Activated naive CD8-positive, alpha-beta T cell (primary cell): ENCODE measurements around the gene LOXHD1.

Experiments used
- H3K27ac Mint-ChIP-seq: one replicate; pipeline ENCODE4 v1.8.0; 2021; ENCODE audit warnings: mixed read lengths
- H3K27me3 Mint-ChIP-seq: one replicate; pipeline ENCODE4 v1.8.0; 2021; ENCODE audit warnings: mixed read lengths
- H3K36me3 Mint-ChIP-seq: one replicate; pipeline ENCODE4 v1.8.0; 2021; ENCODE audit warnings: mixed read lengths
- H3K4me1 Mint-ChIP-seq: one replicate; pipeline ENCODE4 v1.8.0; 2021; ENCODE audit warnings: low read depth, mixed read lengths
- H3K4me3 Mint-ChIP-seq: one replicate; pipeline ENCODE4 v1.8.0; 2021; ENCODE audit warnings: mild to moderate bottlenecking, mixed read lengths
- H3K9me3 Mint-ChIP-seq: one replicate; pipeline ENCODE4 v1.8.0; 2021; ENCODE audit warnings: low read depth, mixed read lengths

Gene LOXHD1

DNA sequence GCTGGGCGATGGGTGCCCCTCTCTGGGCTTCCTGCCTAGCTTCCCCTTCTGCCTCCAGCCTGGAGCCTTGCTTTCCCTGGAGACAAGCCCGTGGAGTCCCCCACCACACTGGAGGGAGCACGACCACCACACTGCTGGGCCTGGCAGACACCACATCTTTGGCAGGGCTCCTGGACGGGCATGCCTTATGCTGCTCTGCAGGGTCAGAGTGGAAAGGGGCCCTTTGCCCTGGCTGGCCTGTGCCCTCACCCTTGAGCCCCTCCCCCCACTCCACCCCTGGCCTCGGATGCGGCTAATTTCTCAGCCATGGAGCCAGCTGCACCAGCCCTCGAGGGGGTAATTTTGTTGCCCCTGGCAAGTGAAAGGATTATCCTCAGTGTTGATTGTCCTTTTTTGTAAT is 194.5 kb downstream of the LOXHD1 start:
- Mint-ChIP-seq H3K36me3 (no peaks in the 10 kb centered on the region), H3K4me3 (no peak overlapping the region), H3K27me3 (no peaks in the 10 kb centered on the region), H3K9me3 (no peaks in the 10 kb centered on the region), H3K27ac (no peak overlapping the region), H3K4me1 (no peaks in the 10 kb centered on the region)

- no peaks in the 10 kb centered on the region for H3K4me1 Mint-ChIP-seq
- no peak overlapping the region for H3K27ac Mint-ChIP-seq
- H3K27me3 Mint-ChIP-seq: no peaks in the 10 kb centered on the region
- H3K36me3 Mint-ChIP-seq: no peaks in the 10 kb centered on the region
- no peak overlapping the region for H3K4me3 Mint-ChIP-seq
- H3K9me3 Mint-ChIP-seq: no peaks in the 10 kb centered on the region
Measured at GRCh38 chr18:46461993-46462392, 195.0 kb downstream of the LOXHD1 start.

- Mint-ChIP-seq H3K27ac (no peak overlapping the region), H3K4me3 (no peak overlapping the region), H3K27me3 (no peaks in the 10 kb centered on the region), H3K9me3 (no peaks in the 10 kb centered on the region), H3K36me3 (no peaks in the 10 kb centered on the region), H3K4me1 (no peaks in the 10 kb centered on the region)
Measured at GRCh38 chr18:46460754-46461153, 196.3 kb downstream of the LOXHD1 start.

DNA sequence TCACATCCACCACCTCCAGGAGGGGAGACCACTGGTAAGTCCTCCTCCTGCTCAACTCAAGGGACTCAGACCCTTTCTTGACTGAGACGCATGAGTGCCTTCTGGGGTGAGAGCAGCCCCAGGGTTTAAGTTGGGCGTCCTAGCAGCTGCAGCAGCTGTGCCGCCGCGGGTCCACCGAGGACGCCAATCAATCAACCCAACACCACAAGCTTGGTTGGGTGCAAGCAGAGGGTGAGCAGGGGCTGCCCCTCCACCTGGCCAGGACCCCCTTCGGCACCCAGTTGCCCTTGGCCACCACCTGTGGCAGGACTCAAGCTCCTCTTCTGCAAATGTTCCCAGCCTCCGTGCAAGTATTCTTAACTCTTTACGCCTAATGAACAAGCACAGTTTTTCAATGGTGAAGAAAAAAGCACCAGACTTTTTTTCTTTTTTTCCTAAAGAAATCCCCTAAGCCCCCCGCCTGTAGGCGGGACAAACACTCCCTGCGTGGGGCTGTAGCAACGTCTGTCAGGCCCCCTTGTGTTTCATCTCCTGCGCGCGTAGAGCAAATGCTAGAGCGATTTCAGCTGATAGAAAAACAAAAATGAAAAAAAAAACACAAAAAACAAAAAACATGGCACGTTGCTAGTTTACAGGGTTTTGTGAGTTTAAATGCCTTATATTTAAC is 197.1 kb downstream of the LOXHD1 start:
- Mint-ChIP-seq H3K27ac (no peak overlapping the region), H3K27me3 (no peaks in the 10 kb centered on the region), H3K4me3 (no peak overlapping the region), H3K9me3 (no peaks in the 10 kb centered on the region), H3K4me1 (no peaks in the 10 kb centered on the region), H3K36me3 (no peaks in the 10 kb centered on the region)

GRCh38 chr18:46458472-46458871 is 198.5 kb downstream of the LOXHD1 start:
- no peak overlapping the region for H3K4me3 Mint-ChIP-seq
- H3K36me3 Mint-ChIP-seq: no peaks in the 10 kb centered on the region
- no peaks in the 10 kb centered on the region for H3K9me3 Mint-ChIP-seq
- H3K27ac Mint-ChIP-seq: no peak overlapping the region
- H3K27me3 Mint-ChIP-seq: no peaks in the 10 kb centered on the region
- no peaks in the 10 kb centered on the region for H3K4me1 Mint-ChIP-seq

- Mint-ChIP-seq H3K36me3 (no peaks in the 10 kb centered on the region), H3K27me3 (no peaks in the 10 kb centered on the region), H3K27ac (no peak overlapping the region), H3K4me1 (no peaks in the 10 kb centered on the region), H3K9me3 (no peaks in the 10 kb centered on the region), H3K4me3 (no peak overlapping the region)
Measured at GRCh38 chr18:46456691-46457090, 200.3 kb downstream of the LOXHD1 start.

DNA sequence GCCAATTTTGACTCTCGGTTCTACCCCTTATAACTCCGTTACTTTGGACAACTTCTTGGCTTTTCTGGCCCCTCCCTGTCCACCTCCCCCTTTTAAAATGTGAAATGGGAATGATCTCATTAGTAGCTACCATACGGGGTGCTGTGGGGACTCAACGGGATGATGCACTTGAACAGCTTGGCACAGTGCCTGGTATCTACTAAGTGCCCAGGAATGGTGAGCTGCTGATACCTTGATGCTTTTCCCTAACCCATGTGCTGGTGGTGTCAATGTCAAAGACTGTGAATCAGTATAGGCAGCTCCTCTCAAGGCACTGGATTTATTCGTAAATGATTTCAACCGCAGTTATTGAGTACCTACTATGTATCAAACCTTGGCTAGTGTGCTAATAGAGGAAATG is 204.2 kb downstream of the LOXHD1 start:
- H3K4me1 Mint-ChIP-seq: no peaks in the 10 kb centered on the region

GRCh38 chr18:46449499-46449898 is 207.5 kb downstream of the LOXHD1 start:
- H3K27me3 Mint-ChIP-seq: peaks cover 2% of the 10 kb centered on the region
- no peak overlapping the region for H3K27ac Mint-ChIP-seq
- peaks cover 4% of the 10 kb centered on the region for H3K36me3 Mint-ChIP-seq
- H3K4me3 Mint-ChIP-seq: no peak overlapping the region
- peaks cover 10% of the 10 kb centered on the region for H3K9me3 Mint-ChIP-seq
- no peaks in the 10 kb centered on the region for H3K4me1 Mint-ChIP-seq

More for the DNA sequence above, 204.2 kb downstream of the LOXHD1 start:
- Mint-ChIP-seq H3K4me3 (no peak overlapping the region), H3K27me3 (peaks cover 2% of the 10 kb centered on the region), H3K9me3 (no peaks in the 10 kb centered on the region), H3K36me3 (peaks cover 4% of the 10 kb centered on the region), H3K27ac (no peak overlapping the region)

DNA sequence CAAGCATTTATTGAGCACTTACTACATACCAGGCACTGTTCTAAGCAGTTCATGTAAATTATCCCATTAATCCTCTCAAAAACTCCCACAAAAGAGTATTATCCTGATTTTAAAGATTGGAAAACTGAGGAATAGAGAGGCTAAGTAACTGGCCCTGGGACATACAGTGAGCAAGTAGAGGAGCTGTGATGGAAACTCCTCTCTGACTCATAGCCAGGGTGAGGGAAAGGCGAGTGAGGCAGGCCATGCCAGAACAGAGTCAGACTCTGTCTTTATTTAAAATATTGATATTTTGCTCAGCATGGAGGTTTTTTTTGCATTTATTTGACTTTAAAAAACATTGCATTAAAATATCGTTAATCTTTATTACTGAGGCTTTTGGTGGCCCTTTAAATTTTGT is 208.0 kb downstream of the LOXHD1 start:
- peaks cover 10% of the 10 kb centered on the region for H3K9me3 Mint-ChIP-seq
- peaks cover 2% of the 10 kb centered on the region for H3K27me3 Mint-ChIP-seq
- no peak overlapping the region for H3K27ac Mint-ChIP-seq
- H3K4me3 Mint-ChIP-seq: no peak overlapping the region
- H3K4me1 Mint-ChIP-seq: no peaks in the 10 kb centered on the region
- peaks cover 4% of the 10 kb centered on the region for H3K36me3 Mint-ChIP-seq

DNA sequence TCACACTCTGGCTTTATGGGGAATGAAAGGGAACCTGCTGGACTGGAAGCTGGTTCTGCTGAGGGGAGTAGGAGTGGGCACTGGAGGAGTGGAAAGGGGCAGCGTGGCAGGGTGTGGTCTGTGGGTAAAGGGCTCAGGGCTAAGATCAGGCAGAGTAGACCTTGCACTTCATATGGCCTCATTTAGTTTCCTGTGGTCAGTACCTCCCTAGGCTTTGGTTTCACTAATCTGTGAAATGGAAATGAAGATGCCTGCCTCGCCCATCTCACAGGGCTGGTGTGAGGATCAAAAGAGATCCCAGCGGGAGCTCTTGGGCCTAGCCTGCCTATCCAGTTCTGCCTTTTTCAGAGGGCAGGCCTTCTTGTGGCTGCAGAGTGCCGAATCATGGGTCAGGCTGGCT is 208.7 kb downstream of the LOXHD1 start:
- Mint-ChIP-seq H3K36me3 (peaks cover 4% of the 10 kb centered on the region), H3K27ac (no peak overlapping the region), H3K4me3 (no peak overlapping the region), H3K27me3 (peaks cover 2% of the 10 kb centered on the region), H3K4me1 (no peaks in the 10 kb centered on the region), H3K9me3 (peaks cover 10% of the 10 kb centered on the region)

DNA sequence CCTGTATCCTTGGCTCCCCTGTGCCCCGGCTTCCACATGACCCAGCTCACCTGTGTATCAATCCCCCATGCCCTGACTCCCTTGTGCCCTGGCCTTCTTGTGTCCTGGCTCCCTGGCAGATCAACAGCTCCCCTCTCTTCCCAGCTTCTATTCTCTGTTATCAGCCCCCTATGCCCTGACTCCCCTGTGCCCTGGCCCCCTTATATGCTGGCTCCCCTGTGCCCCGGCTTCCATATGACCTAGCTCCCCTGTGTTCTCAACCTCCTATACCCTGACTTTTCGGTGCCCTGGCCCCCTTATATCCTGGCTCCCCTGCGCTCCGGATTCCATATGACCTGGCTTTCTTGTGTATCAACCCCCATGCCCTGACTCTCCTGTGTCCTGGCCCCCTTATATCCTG is 209.2 kb downstream of the LOXHD1 start:
- Mint-ChIP-seq H3K9me3 (peaks cover 10% of the 10 kb centered on the region), H3K27ac (no peak overlapping the region), H3K27me3 (peaks cover 2% of the 10 kb centered on the region), H3K4me3 (no peak overlapping the region), H3K4me1 (no peaks in the 10 kb centered on the region), H3K36me3 (peaks cover 4% of the 10 kb centered on the region)

GRCh38 chr18:46447323-46447722 is 209.7 kb downstream of the LOXHD1 start:
- H3K27me3 Mint-ChIP-seq: peaks cover 2% of the 10 kb centered on the region
- peaks cover 10% of the 10 kb centered on the region for H3K9me3 Mint-ChIP-seq
- no peak overlapping the region for H3K27ac Mint-ChIP-seq
- H3K4me3 Mint-ChIP-seq: no peak overlapping the region
- H3K36me3 Mint-ChIP-seq: peaks cover 4% of the 10 kb centered on the region
- H3K4me1 Mint-ChIP-seq: no peaks in the 10 kb centered on the region

DNA sequence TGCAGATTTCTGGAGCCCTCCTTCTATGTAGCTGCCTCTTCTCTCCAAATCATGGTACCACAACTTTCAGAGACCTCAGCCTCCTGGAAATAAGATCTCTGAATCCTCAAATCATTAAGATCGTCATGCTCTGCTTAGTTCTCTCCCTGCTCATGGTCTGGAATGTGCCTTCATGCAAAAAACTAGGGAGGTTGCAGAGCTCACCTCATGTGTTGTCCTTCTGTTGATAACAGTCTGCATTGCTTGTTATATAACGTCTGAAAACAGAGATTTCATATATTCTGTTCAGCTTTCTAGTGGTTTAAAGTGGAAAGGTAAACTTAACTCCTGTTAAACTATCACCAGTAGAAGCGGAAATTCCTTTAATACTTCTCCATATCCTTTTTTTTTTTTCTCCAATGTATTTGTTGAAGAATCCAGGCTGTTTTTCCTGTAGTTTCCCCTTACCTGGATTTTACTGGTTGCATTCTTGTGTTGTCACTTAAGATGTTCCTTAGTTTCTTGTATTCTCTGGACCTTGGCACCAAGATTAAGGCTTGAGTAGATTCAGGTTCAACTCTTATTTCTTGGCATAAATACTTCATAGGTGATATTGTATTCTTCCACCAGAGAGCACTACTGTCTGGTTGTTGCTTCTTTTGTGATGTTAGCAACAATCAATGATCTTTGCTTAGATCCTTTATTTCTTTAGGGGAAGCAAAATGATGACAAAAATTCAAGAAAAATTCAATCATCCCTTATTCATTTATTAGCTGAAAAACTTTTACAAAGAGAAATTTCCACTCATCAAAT is 211.3 kb downstream of the LOXHD1 start:
- H3K9me3 Mint-ChIP-seq: peaks cover 10% of the 10 kb centered on the region
- H3K4me3 Mint-ChIP-seq: no peak overlapping the region
- no peaks in the 10 kb centered on the region for H3K4me1 Mint-ChIP-seq
- H3K36me3 Mint-ChIP-seq: peaks cover under 1% of the 10 kb centered on the region
- peaks cover 2% of the 10 kb centered on the region for H3K27me3 Mint-ChIP-seq
- no peak overlapping the region for H3K27ac Mint-ChIP-seq

DNA sequence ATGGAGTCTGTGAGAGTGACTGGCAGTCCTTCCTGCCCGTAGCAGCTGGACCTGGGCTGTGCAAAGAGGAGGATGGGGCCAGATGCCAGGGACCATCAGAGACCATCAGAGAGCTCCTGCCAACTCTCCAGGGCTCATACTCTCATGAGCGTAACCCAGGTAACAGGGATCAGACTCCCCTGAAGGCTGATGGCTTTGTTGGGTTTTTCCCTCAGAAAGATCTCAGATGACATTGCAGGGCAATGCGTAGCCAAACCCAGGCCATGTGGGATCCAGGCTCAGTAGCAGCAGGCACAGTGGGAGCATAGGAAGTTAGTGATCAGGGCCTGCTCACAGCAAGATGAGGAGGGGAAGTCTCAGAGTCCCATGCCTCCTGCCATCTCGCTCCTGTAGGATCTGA is 218.0 kb downstream of the LOXHD1 start:
- Mint-ChIP-seq H3K27ac (no peak overlapping the region), H3K27me3 (no peaks in the 10 kb centered on the region), H3K9me3 (no peaks in the 10 kb centered on the region), H3K36me3 (no peaks in the 10 kb centered on the region), H3K4me1 (no peaks in the 10 kb centered on the region), H3K4me3 (no peak overlapping the region)

DNA sequence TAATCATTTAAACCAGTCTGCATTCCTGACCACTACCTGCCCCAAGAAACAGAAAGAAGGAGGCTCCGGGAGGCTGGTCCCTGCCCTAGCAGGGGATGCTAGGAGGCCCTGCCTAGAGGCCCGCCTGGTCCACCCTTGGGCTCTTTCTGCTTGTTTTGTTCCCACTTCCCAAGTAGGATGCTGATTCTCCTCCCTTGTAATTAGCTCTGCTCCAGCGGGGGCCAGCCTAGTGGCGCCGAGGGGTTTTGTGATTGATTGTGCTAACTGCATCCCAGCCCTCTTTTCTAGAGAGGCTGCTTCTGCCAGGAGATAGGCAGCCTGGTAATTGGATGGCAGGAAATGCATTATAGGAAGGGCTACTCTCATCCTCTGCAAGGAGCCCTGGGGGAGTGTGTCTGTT is 220.0 kb downstream of the LOXHD1 start:
- H3K4me3 Mint-ChIP-seq: no peak overlapping the region
- no peak overlapping the region for H3K27ac Mint-ChIP-seq
- H3K36me3 Mint-ChIP-seq: no peaks in the 10 kb centered on the region
- H3K27me3 Mint-ChIP-seq: no peaks in the 10 kb centered on the region
- H3K9me3 Mint-ChIP-seq: no peaks in the 10 kb centered on the region
- no peaks in the 10 kb centered on the region for H3K4me1 Mint-ChIP-seq

DNA sequence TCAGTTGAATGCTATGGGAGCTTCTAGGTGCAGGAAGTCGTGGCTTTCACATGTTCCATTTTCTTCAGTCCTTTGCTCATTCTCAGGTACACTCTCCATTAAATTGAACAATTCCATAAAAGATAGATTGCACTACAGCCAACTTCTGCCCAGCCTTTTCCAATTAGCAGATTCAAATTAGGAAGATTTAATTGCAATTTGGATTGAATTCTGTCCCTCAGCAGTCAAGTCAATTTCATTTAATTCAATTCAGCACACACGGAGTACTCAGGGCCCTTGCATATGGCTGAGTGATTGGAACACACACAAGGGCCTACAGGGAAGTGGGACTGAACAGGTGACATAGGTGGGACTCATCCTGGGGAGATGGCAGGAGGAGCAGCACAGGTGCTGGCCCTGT is 220.4 kb downstream of the LOXHD1 start:
- Mint-ChIP-seq H3K4me1 (no peaks in the 10 kb centered on the region), H3K27ac (no peak overlapping the region), H3K4me3 (no peak overlapping the region), H3K27me3 (no peaks in the 10 kb centered on the region), H3K9me3 (no peaks in the 10 kb centered on the region), H3K36me3 (no peaks in the 10 kb centered on the region)
